ENCODE data around the gene ASB18. TPM values are rescaled to one million over a fixed set of nuclear protein-coding genes. Genes with fewer than 3 reads are reported as not detected.
"Not testable (repeated sequence)": the region's sequence is repeated elsewhere in the genome, so short reads cannot be mapped to it uniquely, and the experiment has no call there.

The ASB18 gene
- total RNA-seq, 1 donor from 2014 or later = not detected

- Mint-ChIP-seq H3K4me3 (ENCODE audit: unreplicated experiment) (no peak overlapping the region), H3K4me1 (ENCODE audit: low read depth, unreplicated experiment) (no peaks in the 10 kb centered on the region), H3K27me3 (ENCODE audit: unreplicated experiment) (peaks cover 2% of the 10 kb centered on the region), H3K27ac (ENCODE audit: unreplicated experiment) (no peak overlapping the region), H3K9me3 (ENCODE audit: unreplicated experiment) (peaks cover 11% of the 10 kb centered on the region), H3K36me3 (ENCODE audit: unreplicated experiment) (peaks cover 15% of the 10 kb centered on the region)
- no peak for DNase-seq
- TF ChIP-seq, protein P1, sequence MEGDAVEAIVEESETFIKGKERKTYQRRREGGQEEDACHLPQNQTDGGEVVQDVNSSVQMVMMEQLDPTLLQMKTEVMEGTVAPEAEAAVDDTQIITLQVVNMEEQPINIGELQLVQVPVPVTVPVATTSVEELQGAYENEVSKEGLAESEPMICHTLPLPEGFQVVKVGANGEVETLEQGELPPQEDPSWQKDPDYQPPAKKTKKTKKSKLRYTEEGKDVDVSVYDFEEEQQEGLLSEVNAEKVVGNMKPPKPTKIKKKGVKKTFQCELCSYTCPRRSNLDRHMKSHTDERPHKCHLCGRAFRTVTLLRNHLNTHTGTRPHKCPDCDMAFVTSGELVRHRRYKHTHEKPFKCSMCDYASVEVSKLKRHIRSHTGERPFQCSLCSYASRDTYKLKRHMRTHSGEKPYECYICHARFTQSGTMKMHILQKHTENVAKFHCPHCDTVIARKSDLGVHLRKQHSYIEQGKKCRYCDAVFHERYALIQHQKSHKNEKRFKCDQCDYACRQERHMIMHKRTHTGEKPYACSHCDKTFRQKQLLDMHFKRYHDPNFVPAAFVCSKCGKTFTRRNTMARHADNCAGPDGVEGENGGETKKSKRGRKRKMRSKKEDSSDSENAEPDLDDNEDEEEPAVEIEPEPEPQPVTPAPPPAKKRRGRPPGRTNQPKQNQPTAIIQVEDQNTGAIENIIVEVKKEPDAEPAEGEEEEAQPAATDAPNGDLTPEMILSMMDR (IDR thresholded peaks at IDR 0.05; ENCODE audit: partially characterized antibody, unreplicated experiment) = no peak
Observed at GRCh38 chr2:236273126-236273525, 8.9 kb upstream of the ASB18 start.

- Mint-ChIP-seq H3K36me3 (ENCODE audit: unreplicated experiment) (peaks cover 15% of the 10 kb centered on the region), H3K9me3 (ENCODE audit: unreplicated experiment) (peaks cover 11% of the 10 kb centered on the region), H3K27me3 (ENCODE audit: unreplicated experiment) (peaks cover 2% of the 10 kb centered on the region), H3K4me3 (ENCODE audit: unreplicated experiment) (no peak overlapping the region), H3K27ac (ENCODE audit: unreplicated experiment) (no peak overlapping the region), H3K4me1 (ENCODE audit: low read depth, unreplicated experiment) (no peaks in the 10 kb centered on the region)
- TF ChIP-seq, protein P1 (IDR thresholded peaks at IDR 0.05; ENCODE audit: partially characterized antibody, unreplicated experiment) = no peak
- no peak for DNase-seq
Observed at GRCh38 chr2:236271851-236272250, 7.6 kb upstream of the ASB18 start.

DNA sequence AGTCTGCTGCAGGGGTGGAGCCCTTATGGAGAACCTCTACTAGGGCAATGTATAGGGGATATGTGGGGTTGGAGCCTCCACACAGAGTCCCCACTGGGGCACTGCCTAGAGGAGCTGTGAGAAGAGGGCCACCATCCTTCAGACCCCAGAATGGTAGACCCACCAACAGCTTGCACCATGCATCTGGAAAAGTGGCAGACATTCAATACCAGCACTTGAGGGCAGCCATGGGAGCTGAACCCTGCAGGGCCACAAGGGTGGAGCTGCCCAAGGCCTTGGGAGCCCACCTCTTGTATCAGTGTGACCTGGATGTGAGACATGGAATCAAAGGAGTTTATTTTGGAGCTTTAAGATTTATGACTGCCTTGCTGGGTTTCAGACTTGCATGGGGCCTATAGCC lies 5.7 kb upstream of the ASB18 start:
- H3K4me3 Mint-ChIP-seq (ENCODE audit: unreplicated experiment); H3K9me3 Mint-ChIP-seq (ENCODE audit: unreplicated experiment); H3K27me3 Mint-ChIP-seq (ENCODE audit: unreplicated experiment); H3K4me1 Mint-ChIP-seq (ENCODE audit: low read depth, unreplicated experiment); H3K27ac Mint-ChIP-seq (ENCODE audit: unreplicated experiment); DNase-seq: not testable (repeated sequence)
- H3K36me3 Mint-ChIP-seq (ENCODE audit: unreplicated experiment) = peaks cover 15% of the 10 kb centered on the region

DNA sequence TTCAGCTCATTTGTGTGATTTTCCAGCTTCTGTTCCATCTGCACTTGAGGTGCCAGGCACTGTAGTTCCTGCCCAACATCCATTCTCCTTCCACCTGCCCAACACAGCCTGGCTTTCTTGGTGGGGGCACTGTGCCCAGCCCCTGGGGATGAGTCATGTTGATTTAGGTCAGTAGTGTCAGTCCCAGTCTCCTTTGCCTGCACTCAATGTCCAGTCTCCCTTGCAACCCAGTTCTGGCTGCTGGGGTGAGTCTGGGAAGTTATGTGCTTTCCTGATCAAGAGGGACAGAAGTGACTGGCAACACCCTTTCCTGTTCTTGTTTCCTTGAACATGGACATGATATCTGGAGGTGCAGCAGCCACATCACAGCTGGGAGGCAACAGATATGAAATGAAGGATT lies 1.5 kb upstream of the ASB18 start:
- DNase-seq = no peak
- Mint-ChIP-seq H3K36me3 (ENCODE audit: unreplicated experiment) (peaks cover 17% of the 10 kb centered on the region), H3K4me3 (ENCODE audit: unreplicated experiment) (no peak overlapping the region), H3K27ac (ENCODE audit: unreplicated experiment) (no peak overlapping the region), H3K4me1 (ENCODE audit: low read depth, unreplicated experiment) (no peaks in the 10 kb centered on the region), H3K9me3 (ENCODE audit: unreplicated experiment) (peaks cover 3% of the 10 kb centered on the region), H3K27me3 (ENCODE audit: unreplicated experiment) (peaks cover 2% of the 10 kb centered on the region)
- TF ChIP-seq, protein P1 (IDR thresholded peaks at IDR 0.05; ENCODE audit: partially characterized antibody, unreplicated experiment) = no peak

- DNase-seq = no peak
- Mint-ChIP-seq H3K36me3 (ENCODE audit: unreplicated experiment) (peaks cover 10% of the 10 kb centered on the region), H3K4me3 (ENCODE audit: unreplicated experiment) (no peak overlapping the region), H3K9me3 (ENCODE audit: unreplicated experiment) (peaks cover 2% of the 10 kb centered on the region), H3K27me3 (ENCODE audit: unreplicated experiment) (no peaks in the 10 kb centered on the region), H3K27ac (ENCODE audit: unreplicated experiment) (no peak overlapping the region), H3K4me1 (ENCODE audit: low read depth, unreplicated experiment) (no peaks in the 10 kb centered on the region)
- TF ChIP-seq, protein P1 (IDR thresholded peaks at IDR 0.05; ENCODE audit: partially characterized antibody, unreplicated experiment) = no peak
Observed at GRCh38 chr2:236262238-236262637, 2.0 kb downstream of the ASB18 start.

GRCh38 chr2:236261452-236261851 lies 2.8 kb downstream of the ASB18 start:
- H3K9me3 Mint-ChIP-seq (ENCODE audit: unreplicated experiment) = peaks cover 2% of the 10 kb centered on the region

More at GRCh38 chr2:236261452-236261851, 2.8 kb downstream of the ASB18 start:
- TF ChIP-seq, protein P1 (IDR thresholded peaks at IDR 0.05; ENCODE audit: partially characterized antibody, unreplicated experiment) = no peak
- H3K27me3 Mint-ChIP-seq (ENCODE audit: unreplicated experiment) = no peaks in the 10 kb centered on the region
- no peak overlapping the region for H3K27ac Mint-ChIP-seq (ENCODE audit: unreplicated experiment)
- no peak overlapping the region for H3K4me3 Mint-ChIP-seq (ENCODE audit: unreplicated experiment)
- no peaks in the 10 kb centered on the region for H3K4me1 Mint-ChIP-seq (ENCODE audit: low read depth, unreplicated experiment)
- peaks cover 10% of the 10 kb centered on the region for H3K36me3 Mint-ChIP-seq (ENCODE audit: unreplicated experiment)
- DNase-seq = no peak

Measured in glutamatergic neuron (in vitro differentiated cells).